A549 (cell line): ENCODE data around the gene DDX17. TPM values are rescaled to one million over a fixed set of nuclear protein-coding genes. Genes with fewer than 3 reads are reported as not detected.

Experiments
- ATAC-seq, 2 experiments: fragments of 200-7000 bp in 1 of 2; fragments of >200 bp in 1 of 2; cut with Nextera tagmentation in 1 of 2; cut with Tn5 transposase in 1 of 2; 3 replicates each; pipeline versions ENCODE4 v1.8.0 to v1.9.1; 2018 to 2020; ENCODE audit warnings: mild to moderate bottlenecking in 1 of 2, moderate library complexity in 1 of 2
- CTCF ChIA-PET: fragments of 300-600 bp; sonication (Branson Sonifier 250); formaldehyde crosslinking; extraction: SDS; loops from one replicate; lab custom pipeline; 2021; ENCODE audit warnings: antibody characterized with exemption, inconsistent platforms; lab: Yijun Ruan, JAX
- POLR2A ChIA-PET: fragments of 350-600 bp; formaldehyde crosslinking; extraction: SDS; loops from one replicate; lab custom pipeline; 2021; ENCODE audit warnings: antibody characterized with exemption, inconsistent platforms; lab: Yijun Ruan, JAX
- DNase-seq, 2 experiments: peaks; one replicate each; pipeline versions ENCODE4 v3.0.0 to v3.0.0-alpha.2; 2011 to 2016; ENCODE audit warnings: low read depth in 1 of 2, low spot score in 1 of 2
- FAIRE-seq: peaks from 2 replicates; lab custom pipeline; 2011; peaks lifted over from hg19 to GRCh38; lab: Jason Lieb, UNC
- H3K27ac ChIP-seq, 2 experiments: fragments of >200 bp; sonication (Bioruptor Twin); formaldehyde crosslinking; 3 replicates each; pipeline ENCODE4 v1.5.1; 2016 to 2017
- H3K4me1 ChIP-seq: fragments of >200 bp; sonication (Bioruptor Twin); formaldehyde crosslinking; 3 replicates; pipeline ENCODE4 v1.6.1; 2016
- H3K4me2 ChIP-seq: fragments of >200 bp; sonication (Bioruptor Twin); formaldehyde crosslinking; 3 replicates; pipeline ENCODE4 v1.6.1; 2016
- H3K4me3 ChIP-seq: fragments of >200 bp; sonication (Bioruptor Twin); formaldehyde crosslinking; 3 replicates; pipeline ENCODE4 v1.5.1; 2016
- H3K9me3 ChIP-seq: fragments of >200 bp; sonication (Bioruptor Twin); formaldehyde crosslinking; 3 replicates; pipeline ENCODE4 v1.6.1; 2016
- BCL3 ChIP-seq: fragments of >200 bp; sonication (Bioruptor Twin); formaldehyde crosslinking; IDR thresholded peaks from 3 replicates; pipeline ENCODE4 v1.6.1; 2016
- BHLHE40 ChIP-seq: IDR thresholded peaks from 2 replicates; pipeline ENCODE4 v1.6.1; 2012; ENCODE audit warnings: low read depth, low read length, inconsistent platforms
- CHD2 ChIP-seq: fragments of 150-350 bp; IDR thresholded peaks from 2 replicates; pipeline ENCODE4 v1.6.1; 2014; ENCODE audit warnings: low read length; ENCODE audit not compliant: partially characterized antibody
- EHF ChIP-seq: fragments of 250-450 bp; sonication (Bioruptor Pico); IDR thresholded peaks from 2 replicates; pipeline ENCODE4 v1.5.0; 2020; ENCODE audit warnings: mild to moderate bottlenecking
- EP300 ChIP-seq, 2 experiments: fragments of >200 bp; sonication (Bioruptor Twin); formaldehyde crosslinking; IDR thresholded peaks; 2 replicates in 1 of 2; 3 replicates in 1 of 2; pipeline ENCODE4 v1.6.1; 2016 to 2017
- ESRRA ChIP-seq: fragments of 150-350 bp; IDR thresholded peaks from 2 replicates; pipeline ENCODE4 v1.6.1; 2014; ENCODE audit warnings: mild to moderate bottlenecking, low read length, borderline replicate concordance
- FOSL2 ChIP-seq, 2 experiments: fragments of 450-650 bp in 1 of 2; fragments of >200 bp in 1 of 2; sonication (Bioruptor Twin) in 1 of 2; formaldehyde crosslinking; IDR thresholded peaks; 2 replicates each; pipeline versions ENCODE4 v1.5.0 to v1.6.1; 2016 to 2020; ENCODE audit warnings: mild to moderate bottlenecking in 1 of 2, moderate library complexity in 1 of 2
- FOXS1 ChIP-seq: fragments of 250-450 bp; sonication (Bioruptor Pico); IDR thresholded peaks from 2 replicates; pipeline ENCODE4 v1.5.0; 2020; ENCODE audit warnings: mild to moderate bottlenecking, moderate library complexity
- HDAC2 ChIP-seq: fragments of 200-600 bp; sonication (generic); IDR thresholded peaks from 2 replicates; pipeline ENCODE4 v1.6.1; 2016
- HOXB13 ChIP-seq: fragments of 250-450 bp; sonication (Bioruptor Pico); IDR thresholded peaks from 2 replicates; pipeline ENCODE4 v1.5.0; 2020; ENCODE audit warnings: low read depth, mild to moderate bottlenecking, moderate library complexity
- HOXB5 ChIP-seq: fragments of 250-450 bp; sonication (Bioruptor Pico); IDR thresholded peaks from 2 replicates; pipeline ENCODE4 v1.5.0; 2020; ENCODE audit warnings: mild to moderate bottlenecking, moderate library complexity
- MAFK ChIP-seq: fragments of 450-650 bp; IDR thresholded peaks from 2 replicates; pipeline ENCODE4 v1.6.1; 2014; ENCODE audit not compliant: partially characterized antibody
- MAX ChIP-seq: IDR thresholded peaks from 2 replicates; pipeline ENCODE4 v1.6.1; 2012
- MAZ ChIP-seq: fragments of 150-350 bp; IDR thresholded peaks from 2 replicates; pipeline ENCODE4 v1.6.1; 2014; ENCODE audit warnings: antibody characterized with exemption, low read depth, low read length, borderline replicate concordance
- MYC ChIP-seq: IDR thresholded peaks from 2 replicates; pipeline ENCODE4 v1.6.1; 2012; ENCODE audit warnings: mild to moderate bottlenecking, inconsistent platforms, low read length, improper control_type of control experiment, borderline replicate concordance
- NFE2L2 ChIP-seq: fragments of 150-350 bp; conservative IDR thresholded peaks from 2 replicates; pipeline ENCODE4 v1.6.1; 2014; ENCODE audit warnings: low read length
- NPAS2 ChIP-seq: fragments of 250-450 bp; sonication (Bioruptor Pico); IDR thresholded peaks from 2 replicates; pipeline ENCODE4 v1.8.0; 2022; ENCODE audit warnings: mild to moderate bottlenecking, moderate library complexity, borderline replicate concordance
- PBX3 ChIP-seq: IDR thresholded peaks from 2 replicates; pipeline ENCODE4 v1.6.1; 2012
- TFCP2L1 ChIP-seq: fragments of 250-450 bp; sonication (Bioruptor Pico); IDR thresholded peaks from 2 replicates; pipeline ENCODE4 v1.5.0; 2021; ENCODE audit warnings: mild to moderate bottlenecking
- ZC3H11A ChIP-seq: fragments of 450-650 bp; IDR thresholded peaks from 2 replicates; pipeline ENCODE4 v1.6.1; 2014; ENCODE audit warnings: antibody characterized with exemption, mild to moderate bottlenecking
- ZFP36 ChIP-seq: fragments of 450-650 bp; IDR thresholded peaks from 2 replicates; pipeline ENCODE4 v1.6.1; 2014; ENCODE audit warnings: borderline replicate concordance; ENCODE audit not compliant: partially characterized antibody
- ZNF302 ChIP-seq: fragments of 250-450 bp; sonication (Bioruptor Pico); IDR thresholded peaks from 2 replicates; pipeline ENCODE4 v1.9.0; 2021; ENCODE audit warnings: inconsistent platforms, mild to moderate bottlenecking, moderate library complexity
- ZSCAN20 ChIP-seq: fragments of 250-450 bp; sonication (Bioruptor Pico); IDR thresholded peaks from 2 replicates; pipeline ENCODE4 v1.8.0; 2022; ENCODE audit warnings: mild to moderate bottlenecking, moderate library complexity
- WGBS: methylation state at CpG from one replicate; pipeline ENCODE4 v1.1.6; 2017; ENCODE audit errors: missing lambda C conversion rate; 5-methylcytosine and 5-hydroxymethylcytosine counted together
- polyA plus RNA-seq, 4 experiments: library from polyadenylated mRNA; depleted of rRNA in 3 of 4; stranded (reverse); fragments of >200 nt; fragmentation: RNase III in 1 of 4; extraction: RNeasy Plus Mini Kit Qiagen cat#74134 plus additional on column Dnase treatment in 1 of 4; gene quantifications; 2 replicates in 3 of 4; 3 replicates in 1 of 4; pipeline ENCODE4 v1.2.3, GENCODE V29; 2011 to 2017
- TF ChIP-seq, protein P1 (sequence below): fragments of 250-450 bp; sonication (Bioruptor Pico); IDR thresholded peaks from 2 replicates; pipeline ENCODE4 v1.5.0; 2020; ENCODE audit warnings: low read depth, mild to moderate bottlenecking, moderate library complexity
- TF ChIP-seq, protein P2 (sequence below): IDR thresholded peaks from 2 replicates; pipeline ENCODE4 v1.6.1; 2012; ENCODE audit warnings: low read depth, borderline replicate concordance
- TF ChIP-seq, protein P3 (sequence below): fragments of >200 bp; sonication (Bioruptor Twin); formaldehyde crosslinking; IDR thresholded peaks from 3 replicates; pipeline ENCODE4 v1.5.1; 2016

The DDX17 gene
- polyA plus RNA-seq, 2 of the 4 experiments (the other 2 are of a cell fraction), result 117 to 292 TPM

DNA sequence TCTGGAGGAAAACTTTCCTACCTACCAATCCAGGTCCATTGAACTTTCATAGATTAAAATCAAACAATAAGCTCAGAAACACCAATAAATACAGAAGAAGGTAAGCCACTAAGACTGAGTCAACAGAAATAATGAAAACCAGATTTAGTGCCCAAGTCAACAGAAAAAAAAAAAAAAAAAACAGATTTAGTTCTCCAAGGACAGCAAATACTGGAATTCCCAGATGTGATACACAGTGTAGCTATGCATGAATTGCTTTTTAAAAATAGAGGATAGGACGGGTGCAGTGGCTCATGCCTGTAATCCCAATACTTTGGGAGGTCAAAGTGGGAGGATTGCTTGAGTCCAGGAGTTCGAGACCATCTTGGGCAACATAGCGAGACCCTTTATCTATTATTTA is 48.2 kb upstream of the DDX17 start:
- FAIRE-seq (no peak), DNase-seq (no peak), ATAC-seq (no peak)
- CTCF ChIA-PET, result no interaction called here
- 71% methylated on average over 3 of the region's 3 CpGs for WGBS
- H3K4me3 ChIP-seq, result no peak overlapping the region
- no peak overlapping the region for H3K27ac ChIP-seq
- no peak overlapping the region for H3K4me2 ChIP-seq
- no peaks in the 10 kb centered on the region for H3K9me3 ChIP-seq
- no peaks in the 10 kb centered on the region for H3K4me1 ChIP-seq
- no peak for TF ChIP-seq PBX3
- TF ChIP-seq HOXB13 (CRISPR knock-in tag), result no peak
- TF ChIP-seq, protein P1, sequence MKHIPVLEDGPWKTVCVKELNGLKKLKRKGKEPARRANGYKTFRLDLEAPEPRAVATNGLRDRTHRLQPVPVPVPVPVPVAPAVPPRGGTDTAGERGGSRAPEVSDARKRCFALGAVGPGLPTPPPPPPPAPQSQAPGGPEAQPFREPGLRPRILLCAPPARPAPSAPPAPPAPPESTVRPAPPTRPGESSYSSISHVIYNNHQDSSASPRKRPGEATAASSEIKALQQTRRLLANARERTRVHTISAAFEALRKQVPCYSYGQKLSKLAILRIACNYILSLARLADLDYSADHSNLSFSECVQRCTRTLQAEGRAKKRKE (CRISPR knock-in tag), result no peak
- no peak for TF ChIP-seq CHD2
- TF ChIP-seq FOSL2 (IDR thresholded peaks at IDR 0.05), result no peak
- TF ChIP-seq FOSL2 (CRISPR knock-in tag; IDR thresholded peaks at IDR 0.05), result no peak
- no peak for TF ChIP-seq MAFK
- no peak for TF ChIP-seq EHF
- TF ChIP-seq ESRRA, result no peak
- no peak for TF ChIP-seq MAX
- TF ChIP-seq, protein P2, sequence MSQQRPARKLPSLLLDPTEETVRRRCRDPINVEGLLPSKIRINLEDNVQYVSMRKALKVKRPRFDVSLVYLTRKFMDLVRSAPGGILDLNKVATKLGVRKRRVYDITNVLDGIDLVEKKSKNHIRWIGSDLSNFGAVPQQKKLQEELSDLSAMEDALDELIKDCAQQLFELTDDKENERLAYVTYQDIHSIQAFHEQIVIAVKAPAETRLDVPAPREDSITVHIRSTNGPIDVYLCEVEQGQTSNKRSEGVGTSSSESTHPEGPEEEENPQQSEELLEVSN, result no peak
- no peak for TF ChIP-seq HDAC2
- TF ChIP-seq ZC3H11A, result no peak
- TF ChIP-seq BCL3, result no peak
- no peak for TF ChIP-seq ZFP36
- TF ChIP-seq MYC, result no peak
- TF ChIP-seq EP300 (IDR thresholded peaks at IDR 0.05), result no peak
- no peak for TF ChIP-seq NFE2L2
- no peak for TF ChIP-seq NPAS2 (CRISPR knock-in tag)
- no peak for TF ChIP-seq FOXS1 (CRISPR knock-in tag)
- TF ChIP-seq HOXB5 (CRISPR knock-in tag), result no peak
- POLR2A ChIA-PET, result interaction anchor here (0.6 kb wide), 1 partner anchor 51 kb away, joined by 3 read pairs; no protein-coding TSS in a partner anchor

GRCh38 chr22:38549101-38549894 is 43.2 kb upstream of the DDX17 start:
- no peak for ATAC-seq
- 90% methylated on average over 7 of the region's 7 CpGs for WGBS
- ChIA-PET POLR2A (interaction anchor here (0.7 kb wide), 1 partner anchor 65 kb away, joined by 4 read pairs; no protein-coding TSS in a partner anchor), CTCF (no interaction called here)
- no peak for TF ChIP-seq MAZ
- TF ChIP-seq ZSCAN20 (CRISPR knock-in tag), result no peak
- no peak for TF ChIP-seq BHLHE40
- no peak for TF ChIP-seq ZNF302 (CRISPR knock-in tag)
- TF ChIP-seq, protein P3, sequence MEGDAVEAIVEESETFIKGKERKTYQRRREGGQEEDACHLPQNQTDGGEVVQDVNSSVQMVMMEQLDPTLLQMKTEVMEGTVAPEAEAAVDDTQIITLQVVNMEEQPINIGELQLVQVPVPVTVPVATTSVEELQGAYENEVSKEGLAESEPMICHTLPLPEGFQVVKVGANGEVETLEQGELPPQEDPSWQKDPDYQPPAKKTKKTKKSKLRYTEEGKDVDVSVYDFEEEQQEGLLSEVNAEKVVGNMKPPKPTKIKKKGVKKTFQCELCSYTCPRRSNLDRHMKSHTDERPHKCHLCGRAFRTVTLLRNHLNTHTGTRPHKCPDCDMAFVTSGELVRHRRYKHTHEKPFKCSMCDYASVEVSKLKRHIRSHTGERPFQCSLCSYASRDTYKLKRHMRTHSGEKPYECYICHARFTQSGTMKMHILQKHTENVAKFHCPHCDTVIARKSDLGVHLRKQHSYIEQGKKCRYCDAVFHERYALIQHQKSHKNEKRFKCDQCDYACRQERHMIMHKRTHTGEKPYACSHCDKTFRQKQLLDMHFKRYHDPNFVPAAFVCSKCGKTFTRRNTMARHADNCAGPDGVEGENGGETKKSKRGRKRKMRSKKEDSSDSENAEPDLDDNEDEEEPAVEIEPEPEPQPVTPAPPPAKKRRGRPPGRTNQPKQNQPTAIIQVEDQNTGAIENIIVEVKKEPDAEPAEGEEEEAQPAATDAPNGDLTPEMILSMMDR, result no peak
- TF ChIP-seq FOXS1 (CRISPR knock-in tag), result no peak
- TF ChIP-seq TFCP2L1 (CRISPR knock-in tag), result no peak
- H3K4me3 ChIP-seq, result no peak overlapping the region
- no peak overlapping the region for H3K4me2 ChIP-seq
- no peak for DNase-seq
- no peak overlapping the region for H3K27ac ChIP-seq
- H3K4me1 ChIP-seq, result no peaks in the 10 kb centered on the region
- no peak for FAIRE-seq
- no peaks in the 10 kb centered on the region for H3K9me3 ChIP-seq
